HL-60 (cell line): ENCODE measurements around the gene DNAJB1.

Experiments used
- DNase-seq, 2 experiments: peaks; one replicate each; pipeline ENCODE4 v3.0.0-alpha.2; 2010 to 2020; ENCODE audit warnings: low read depth in 1 of 2, low spot score in 1 of 2
- H3K27ac ChIP-seq: fragments of 250-450 bp; sonication (Bioruptor Pico); replicated peaks from 2 replicates; pipeline ENCODE4 v1.5.1; 2020; ENCODE audit warnings: mild to moderate bottlenecking, moderate library complexity
- H3K27me3 ChIP-seq: fragments of 250-450 bp; sonication (Bioruptor Pico); 2 replicates; pipeline ENCODE4 v1.5.1; 2021; ENCODE audit warnings: mild to moderate bottlenecking, moderate library complexity; ENCODE audit not compliant: insufficient read depth, poor library complexity, severe bottlenecking
- H3K4me3 ChIP-seq: replicated peaks from 2 replicates; pipeline ENCODE4 v1.5.1; 2011; ENCODE audit warnings: mild to moderate bottlenecking, control low read depth, low read length; ENCODE audit not compliant: insufficient read depth
- CTCF ChIP-seq: IDR thresholded peaks from one replicate; pipeline ENCODE4 v1.5.1; 2011; ENCODE audit warnings: low read length, control low read depth, inconsistent platforms; ENCODE audit not compliant: insufficient read depth
- GABPA ChIP-seq: IDR thresholded peaks from 2 replicates; pipeline ENCODE4 v1.6.1; 2012; ENCODE audit warnings: low read depth
- POLR2AphosphoS5 ChIP-seq: IDR thresholded peaks from 2 replicates; pipeline ENCODE4 v1.6.1; 2012; ENCODE audit warnings: low read depth
- REST ChIP-seq: IDR thresholded peaks from 2 replicates; pipeline ENCODE4 v1.6.1; 2012; ENCODE audit warnings: low read depth; ENCODE audit not compliant: insufficient replicate concordance
- SPI1 ChIP-seq: IDR thresholded peaks from 2 replicates; pipeline ENCODE4 v1.6.1; 2012; ENCODE audit warnings: low read depth, mild to moderate bottlenecking, borderline replicate concordance

DNAJB1 gene

GRCh38 chr19:14516048-14516534 is 2.1 kb downstream of the DNAJB1 start:
- no peaks in the 10 kb centered on the region for H3K27me3 ChIP-seq
- no peak for DNase-seq
- H3K27ac ChIP-seq, result no peak overlapping the region
- peak overlapping the region; percentile 78; the same call in 1 of the 2 replicates for H3K4me3 ChIP-seq
- TF ChIP-seq SPI1 (no peak), POLR2AphosphoS5 (no peak), GABPA (no peak), REST (no peak), CTCF (no peak)

- TF ChIP-seq GABPA, result no peak
- TF ChIP-seq POLR2AphosphoS5, result no peak
- no peak for TF ChIP-seq SPI1
- no peak for TF ChIP-seq CTCF
- no peak for TF ChIP-seq REST
- no peak for DNase-seq
Observed at GRCh38 chr19:14515501-14516047, 2.6 kb downstream of the DNAJB1 start.

GRCh38 chr19:14514215-14514863 is 3.9 kb downstream of the DNAJB1 start:
- Histone ChIP-seq H3K27ac (no peak overlapping the region), H3K4me3 (no peak overlapping the region), H3K27me3 (no peaks in the 10 kb centered on the region)
- TF ChIP-seq CTCF (no peak), SPI1 (no peak), POLR2AphosphoS5 (no peak), GABPA (no peak), REST (no peak)
- no peak for DNase-seq

More at GRCh38 chr19:14515501-14516047, 2.6 kb downstream of the DNAJB1 start:
- Histone ChIP-seq H3K27me3 (no peaks in the 10 kb centered on the region), H3K4me3 (no peak overlapping the region), H3K27ac (no peak overlapping the region)
